Measurements from ENCODE around the gene GMIP.
"Not testable (repeated sequence)": the region's sequence is repeated elsewhere in the genome, so short reads cannot be mapped to it uniquely, and the experiment has no call there.

GMIP gene

GRCh38 chr19:19643158-19644053 is at the start of gene GMIP:
TSS of gene GMIP (minus strand) at chr19:19643657. CDS start at chr19:19643529, 128 bp downstream.
- Histone ChIP-seq H3K36me3 (ENCODE audit: control insufficient read depth, insufficient read depth, low read length) (peaks cover 42% of the 10 kb centered on the region), H3K4me1 (ENCODE audit: control insufficient read depth, insufficient read depth, low read length) (no peaks in the 10 kb centered on the region), H3K4me3 (ENCODE audit: low read depth, low read length) (peak within 1 kb of the TSS; percentile 80), H3K9me3 (ENCODE audit: control insufficient read depth, insufficient read depth, low read length) (no peaks in the 10 kb centered on the region), H3K9ac (ENCODE audit: low read depth, low read length) (peak within 1 kb of the TSS; percentile 47; the same call in 1 of the 2 replicates), H3K27me3 (ENCODE audit: control insufficient read depth, insufficient read depth, low read length) (no peaks in the 10 kb centered on the region), H3K27ac (ENCODE audit: low read depth, low read length) (peak within 1 kb of the TSS; percentile 85)

GRCh38 chr19:19691683-19692082 is 48.2 kb upstream of the GMIP start:
- Histone ChIP-seq H3K27ac (ENCODE audit: low read depth, low read length) (no peak overlapping the region), H3K9me3 (ENCODE audit: control insufficient read depth, insufficient read depth, low read length) (no peaks in the 10 kb centered on the region), H3K4me3 (ENCODE audit: low read depth, low read length) (no peak overlapping the region), H3K36me3 (ENCODE audit: control insufficient read depth, insufficient read depth, low read length) (no peaks in the 10 kb centered on the region), H3K9ac (ENCODE audit: low read depth, low read length) (no peak overlapping the region), H3K27me3 (ENCODE audit: control insufficient read depth, insufficient read depth, low read length) (no peaks in the 10 kb centered on the region), H3K4me1 (ENCODE audit: control insufficient read depth, insufficient read depth, low read length) (no peaks in the 10 kb centered on the region)

GRCh38 chr19:19689023-19689422 is 45.6 kb upstream of the GMIP start:
- not testable (repeated sequence) for H3K4me1 ChIP-seq (ENCODE audit: control insufficient read depth, insufficient read depth, low read length); H3K27ac ChIP-seq (ENCODE audit: low read depth, low read length); H3K9me3 ChIP-seq (ENCODE audit: control insufficient read depth, insufficient read depth, low read length); H3K27me3 ChIP-seq (ENCODE audit: control insufficient read depth, insufficient read depth, low read length); H3K4me3 ChIP-seq (ENCODE audit: low read depth, low read length); H3K9ac ChIP-seq (ENCODE audit: low read depth, low read length); H3K36me3 ChIP-seq (ENCODE audit: control insufficient read depth, insufficient read depth, low read length)

GRCh38 chr19:19687090-19687489 is 43.6 kb upstream of the GMIP start:
- Histone ChIP-seq H3K36me3 (ENCODE audit: control insufficient read depth, insufficient read depth, low read length) (no peaks in the 10 kb centered on the region), H3K9me3 (ENCODE audit: control insufficient read depth, insufficient read depth, low read length) (no peaks in the 10 kb centered on the region), H3K27me3 (ENCODE audit: control insufficient read depth, insufficient read depth, low read length) (no peaks in the 10 kb centered on the region), H3K27ac (ENCODE audit: low read depth, low read length) (no peak overlapping the region), H3K4me1 (ENCODE audit: control insufficient read depth, insufficient read depth, low read length) (no peaks in the 10 kb centered on the region), H3K4me3 (ENCODE audit: low read depth, low read length) (no peak overlapping the region), H3K9ac (ENCODE audit: low read depth, low read length) (no peak overlapping the region)

- H3K9me3 ChIP-seq (ENCODE audit: control insufficient read depth, insufficient read depth, low read length), result no peaks in the 10 kb centered on the region
- H3K4me1 ChIP-seq (ENCODE audit: control insufficient read depth, insufficient read depth, low read length), result no peaks in the 10 kb centered on the region
- H3K36me3 ChIP-seq (ENCODE audit: control insufficient read depth, insufficient read depth, low read length), result peaks cover under 1% of the 10 kb centered on the region; the same call in 1 of the 2 replicates
- H3K9ac ChIP-seq (ENCODE audit: low read depth, low read length), result no peak overlapping the region
- no peaks in the 10 kb centered on the region for H3K27me3 ChIP-seq (ENCODE audit: control insufficient read depth, insufficient read depth, low read length)
- H3K4me3 ChIP-seq (ENCODE audit: low read depth, low read length), result no peak overlapping the region
- no peak overlapping the region for H3K27ac ChIP-seq (ENCODE audit: low read depth, low read length)
Measured at GRCh38 chr19:19686580-19686979, 43.1 kb upstream of the GMIP start.

- H3K4me1 ChIP-seq (ENCODE audit: control insufficient read depth, insufficient read depth, low read length); H3K27ac ChIP-seq (ENCODE audit: low read depth, low read length); H3K9me3 ChIP-seq (ENCODE audit: control insufficient read depth, insufficient read depth, low read length); H3K36me3 ChIP-seq (ENCODE audit: control insufficient read depth, insufficient read depth, low read length); H3K9ac ChIP-seq (ENCODE audit: low read depth, low read length); H3K27me3 ChIP-seq (ENCODE audit: control insufficient read depth, insufficient read depth, low read length); H3K4me3 ChIP-seq (ENCODE audit: low read depth, low read length): not testable (repeated sequence)
Measured at GRCh38 chr19:19686119-19686518, 42.7 kb upstream of the GMIP start.

GRCh38 chr19:19679176-19680073 is 36.0 kb upstream of the GMIP start:
- Histone ChIP-seq H3K9me3 (ENCODE audit: control insufficient read depth, insufficient read depth, low read length) (no peaks in the 10 kb centered on the region), H3K27me3 (ENCODE audit: control insufficient read depth, insufficient read depth, low read length) (no peaks in the 10 kb centered on the region), H3K9ac (ENCODE audit: low read depth, low read length) (no peak overlapping the region), H3K27ac (ENCODE audit: low read depth, low read length) (no peak overlapping the region), H3K4me1 (ENCODE audit: control insufficient read depth, insufficient read depth, low read length) (no peaks in the 10 kb centered on the region), H3K4me3 (ENCODE audit: low read depth, low read length) (no peak overlapping the region), H3K36me3 (ENCODE audit: control insufficient read depth, insufficient read depth, low read length) (peaks cover 62% of the 10 kb centered on the region)

GRCh38 chr19:19677579-19677978 is 34.1 kb upstream of the GMIP start:
- Histone ChIP-seq H3K27ac (ENCODE audit: low read depth, low read length) (no peak overlapping the region), H3K4me3 (ENCODE audit: low read depth, low read length) (no peak overlapping the region), H3K36me3 (ENCODE audit: control insufficient read depth, insufficient read depth, low read length) (peaks cover 79% of the 10 kb centered on the region), H3K4me1 (ENCODE audit: control insufficient read depth, insufficient read depth, low read length) (no peaks in the 10 kb centered on the region), H3K27me3 (ENCODE audit: control insufficient read depth, insufficient read depth, low read length) (no peaks in the 10 kb centered on the region), H3K9me3 (ENCODE audit: control insufficient read depth, insufficient read depth, low read length) (no peaks in the 10 kb centered on the region), H3K9ac (ENCODE audit: low read depth, low read length) (no peak overlapping the region)

GRCh38 chr19:19674315-19674714 is 30.9 kb upstream of the GMIP start:
- Histone ChIP-seq H3K4me1 (ENCODE audit: control insufficient read depth, insufficient read depth, low read length) (peaks cover 6% of the 10 kb centered on the region; the same call in 1 of the 2 replicates), H3K9me3 (ENCODE audit: control insufficient read depth, insufficient read depth, low read length) (no peaks in the 10 kb centered on the region), H3K9ac (ENCODE audit: low read depth, low read length) (no peak overlapping the region), H3K36me3 (ENCODE audit: control insufficient read depth, insufficient read depth, low read length) (peaks cover 63% of the 10 kb centered on the region), H3K27ac (ENCODE audit: low read depth, low read length) (no peak overlapping the region), H3K4me3 (ENCODE audit: low read depth, low read length) (no peak overlapping the region), H3K27me3 (ENCODE audit: control insufficient read depth, insufficient read depth, low read length) (no peaks in the 10 kb centered on the region)

- Histone ChIP-seq H3K27ac (ENCODE audit: low read depth, low read length) (no peak overlapping the region), H3K4me3 (ENCODE audit: low read depth, low read length) (no peak overlapping the region), H3K9ac (ENCODE audit: low read depth, low read length) (no peak overlapping the region), H3K27me3 (ENCODE audit: control insufficient read depth, insufficient read depth, low read length) (no peaks in the 10 kb centered on the region), H3K4me1 (ENCODE audit: control insufficient read depth, insufficient read depth, low read length) (peaks cover 10% of the 10 kb centered on the region), H3K9me3 (ENCODE audit: control insufficient read depth, insufficient read depth, low read length) (no peaks in the 10 kb centered on the region), H3K36me3 (ENCODE audit: control insufficient read depth, insufficient read depth, low read length) (peaks cover 48% of the 10 kb centered on the region)
Measured at GRCh38 chr19:19672816-19673215, 29.4 kb upstream of the GMIP start.
